ENCODE measurements around the gene VANGL1.

VANGL1 gene

DNA sequence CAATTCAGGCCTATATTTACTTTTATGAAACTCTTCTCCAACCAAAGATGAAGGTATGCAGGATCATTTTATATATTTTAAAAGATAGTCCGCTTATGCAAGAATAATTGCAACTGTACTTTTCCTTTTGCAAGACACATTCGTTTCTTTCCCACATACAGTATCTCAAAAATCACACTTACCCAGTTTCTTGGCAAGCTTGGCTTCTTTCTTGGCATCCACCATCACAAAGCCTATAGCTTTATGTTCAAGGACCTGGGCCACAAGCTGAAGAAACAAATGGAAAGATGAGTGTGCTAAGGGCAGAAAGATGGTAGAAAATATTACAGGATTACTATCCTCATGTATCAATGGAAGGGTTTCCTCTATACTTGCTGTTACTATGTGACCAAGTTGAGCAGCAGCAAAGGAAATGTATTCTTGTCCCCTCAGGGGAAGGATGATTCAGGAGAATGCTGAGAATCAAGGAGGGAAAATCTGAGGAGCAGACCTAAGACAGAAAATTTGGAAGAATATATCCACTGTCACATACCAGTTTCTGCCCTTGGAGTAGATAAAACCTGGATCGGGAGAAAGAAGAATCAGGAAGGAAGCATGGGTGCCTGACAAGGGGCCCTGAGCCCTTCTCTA lies 103.0 kb downstream of the VANGL1 start:
- DNase-seq (ENCODE audit: low spot score) = no peak

DNA sequence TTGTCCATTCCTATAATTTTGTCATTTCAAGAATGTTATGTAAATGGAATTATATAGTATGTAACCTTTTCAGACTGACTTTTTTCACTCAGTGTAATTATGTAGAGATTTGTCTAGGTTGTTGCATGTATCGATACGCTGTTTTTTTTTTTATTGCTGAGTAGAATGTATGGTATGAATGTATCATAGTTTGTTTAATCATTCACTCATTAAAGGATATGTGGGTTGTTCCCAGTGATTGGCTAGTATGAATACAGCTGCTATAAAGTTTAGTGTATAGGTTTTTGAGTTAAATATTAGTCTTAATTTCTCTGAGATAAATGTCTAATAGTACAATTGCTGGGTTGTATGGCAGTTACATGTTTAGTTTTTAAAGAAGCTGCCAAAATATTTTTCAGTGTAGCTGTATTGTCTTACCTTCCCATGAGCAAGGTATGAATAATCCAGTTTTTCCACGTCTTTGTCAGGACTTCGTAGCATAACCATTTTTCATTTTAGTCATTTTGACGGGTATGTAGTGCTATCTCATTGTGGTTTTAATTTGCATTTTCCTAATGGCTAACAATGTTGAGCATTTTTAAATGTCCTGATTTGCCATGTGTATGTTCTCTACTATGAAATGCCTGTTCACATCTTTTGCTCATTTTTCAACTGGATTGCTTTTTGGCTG lies 104.4 kb downstream of the VANGL1 start:
- DNase-seq (ENCODE audit: low spot score) = no peak
